Neutrophil (primary cell): ENCODE measurements around the gene L1CAM.

Source experiments
- H3K27ac ChIP-seq: fragments of 200-600 bp; sonication (generic); 2 replicates; pipeline ENCODE4 v1.5.1; 2016; ENCODE audit warnings: mild to moderate bottlenecking, moderate library complexity
- H3K27me3 ChIP-seq: fragments of 200-600 bp; sonication (generic); 2 replicates; pipeline ENCODE4 v1.6.0; 2016; ENCODE audit warnings: mild to moderate bottlenecking
- H3K36me3 ChIP-seq: fragments of 200-600 bp; sonication (generic); 2 replicates; pipeline ENCODE4 v1.5.1; 2017
- H3K4me1 ChIP-seq, 2 experiments: fragments of 200-600 bp in 1 of 2; sonication (generic) in 1 of 2; 1 replicate in 1 of 2; 2 replicates in 1 of 2; pipeline versions ENCODE4 v1.5.1 to v1.6.1; 2013 to 2016; ENCODE audit warnings: low read depth in 1 of 2, low read length in 1 of 2, mild to moderate bottlenecking in 1 of 2, moderate library complexity in 1 of 2; ENCODE audit not compliant: control insufficient read depth in 1 of 2, insufficient read depth in 1 of 2
- H3K4me3 ChIP-seq, 2 experiments: fragments of 200-600 bp in 1 of 2; sonication (generic) in 1 of 2; 1 replicate in 1 of 2; 2 replicates in 1 of 2; pipeline ENCODE4 v1.5.1; 2013 to 2016; ENCODE audit warnings: low read depth in 1 of 2, low read length in 1 of 2, mild to moderate bottlenecking in 1 of 2, moderate library complexity in 1 of 2
- H3K9me3 ChIP-seq: fragments of 200-600 bp; sonication (generic); 2 replicates; pipeline ENCODE4 v1.5.1; 2016
- TF ChIP-seq, protein P1 (sequence below): fragments of 200-600 bp; sonication (generic); IDR thresholded peaks from 2 replicates; pipeline ENCODE4 v1.5.1; 2016; ENCODE audit warnings: antibody characterized with exemption

The L1CAM gene

DNA sequence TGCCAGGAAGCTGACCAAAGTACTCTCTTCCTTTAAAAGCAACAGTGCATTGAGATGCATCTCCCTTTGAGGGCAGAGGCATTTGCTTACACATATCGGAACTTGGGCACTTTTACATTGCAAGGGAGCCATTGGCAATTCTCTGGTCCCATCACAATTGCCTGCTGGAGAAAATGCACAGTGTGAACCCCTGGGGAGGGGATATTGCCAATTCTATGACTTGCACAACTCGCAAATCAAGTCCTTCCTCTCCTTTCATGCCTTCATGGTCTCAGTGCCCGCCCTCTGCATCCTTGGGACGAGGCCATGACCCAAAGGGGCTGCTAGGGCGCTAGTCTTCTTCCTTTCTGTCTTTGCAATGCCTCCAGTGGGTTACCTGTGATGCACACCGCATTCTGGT lies 40.8 kb downstream of the L1CAM start:
- TF ChIP-seq, protein P1, sequence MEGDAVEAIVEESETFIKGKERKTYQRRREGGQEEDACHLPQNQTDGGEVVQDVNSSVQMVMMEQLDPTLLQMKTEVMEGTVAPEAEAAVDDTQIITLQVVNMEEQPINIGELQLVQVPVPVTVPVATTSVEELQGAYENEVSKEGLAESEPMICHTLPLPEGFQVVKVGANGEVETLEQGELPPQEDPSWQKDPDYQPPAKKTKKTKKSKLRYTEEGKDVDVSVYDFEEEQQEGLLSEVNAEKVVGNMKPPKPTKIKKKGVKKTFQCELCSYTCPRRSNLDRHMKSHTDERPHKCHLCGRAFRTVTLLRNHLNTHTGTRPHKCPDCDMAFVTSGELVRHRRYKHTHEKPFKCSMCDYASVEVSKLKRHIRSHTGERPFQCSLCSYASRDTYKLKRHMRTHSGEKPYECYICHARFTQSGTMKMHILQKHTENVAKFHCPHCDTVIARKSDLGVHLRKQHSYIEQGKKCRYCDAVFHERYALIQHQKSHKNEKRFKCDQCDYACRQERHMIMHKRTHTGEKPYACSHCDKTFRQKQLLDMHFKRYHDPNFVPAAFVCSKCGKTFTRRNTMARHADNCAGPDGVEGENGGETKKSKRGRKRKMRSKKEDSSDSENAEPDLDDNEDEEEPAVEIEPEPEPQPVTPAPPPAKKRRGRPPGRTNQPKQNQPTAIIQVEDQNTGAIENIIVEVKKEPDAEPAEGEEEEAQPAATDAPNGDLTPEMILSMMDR: no peak
- Histone ChIP-seq H3K4me1 (no peaks in the 10 kb centered on the region), H3K27ac (no peak overlapping the region), H3K9me3 (no peaks in the 10 kb centered on the region), H3K36me3 (no peaks in the 10 kb centered on the region), H3K4me3 (no peak overlapping the region), H3K27me3 (peaks cover 53% of the 10 kb centered on the region)

- TF ChIP-seq, protein P1: no peak
- Histone ChIP-seq H3K9me3 (no peaks in the 10 kb centered on the region), H3K36me3 (no peaks in the 10 kb centered on the region), H3K4me1 (no peaks in the 10 kb centered on the region), H3K27me3 (peaks cover 51% of the 10 kb centered on the region), H3K4me3 (no peak overlapping the region), H3K27ac (no peak overlapping the region)
Observed at GRCh38 chrX:153844509-153845082, 41.4 kb downstream of the L1CAM start.

- Histone ChIP-seq H3K9me3 (no peaks in the 10 kb centered on the region), H3K36me3 (no peaks in the 10 kb centered on the region), H3K27ac (no peak overlapping the region), H3K27me3 (peaks cover 53% of the 10 kb centered on the region), H3K4me3 (no peak overlapping the region), H3K4me1 (no peaks in the 10 kb centered on the region)
- TF ChIP-seq, protein P1: no peak
Observed at GRCh38 chrX:153836921-153837320, 49.1 kb downstream of the L1CAM start.

DNA sequence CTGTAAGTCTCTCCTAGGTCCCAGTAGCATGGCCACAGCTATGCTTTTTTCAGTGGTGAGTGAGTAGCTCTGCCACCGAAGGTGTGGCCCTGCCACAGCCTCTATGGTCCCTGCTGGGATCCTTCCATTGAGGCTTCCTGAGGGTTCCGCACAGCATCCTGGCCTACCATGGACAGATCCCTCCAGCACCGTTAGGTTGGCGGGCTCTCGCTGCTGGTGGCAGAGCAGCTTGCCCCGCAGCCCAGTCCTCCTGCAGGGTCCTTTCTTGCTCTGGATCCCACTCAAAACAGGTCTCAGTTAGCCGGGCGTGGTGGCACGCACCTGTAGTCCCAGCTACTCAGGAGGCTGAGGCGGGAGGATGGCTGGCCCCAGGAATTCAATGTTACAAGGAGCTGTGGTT lies 53.2 kb downstream of the L1CAM start:
- Histone ChIP-seq H3K4me3 (no peak overlapping the region), H3K36me3 (no peaks in the 10 kb centered on the region), H3K9me3 (no peaks in the 10 kb centered on the region), H3K27ac (no peak overlapping the region), H3K4me1 (no peaks in the 10 kb centered on the region), H3K27me3 (peaks cover 75% of the 10 kb centered on the region)
- TF ChIP-seq, protein P1: no peak

DNA sequence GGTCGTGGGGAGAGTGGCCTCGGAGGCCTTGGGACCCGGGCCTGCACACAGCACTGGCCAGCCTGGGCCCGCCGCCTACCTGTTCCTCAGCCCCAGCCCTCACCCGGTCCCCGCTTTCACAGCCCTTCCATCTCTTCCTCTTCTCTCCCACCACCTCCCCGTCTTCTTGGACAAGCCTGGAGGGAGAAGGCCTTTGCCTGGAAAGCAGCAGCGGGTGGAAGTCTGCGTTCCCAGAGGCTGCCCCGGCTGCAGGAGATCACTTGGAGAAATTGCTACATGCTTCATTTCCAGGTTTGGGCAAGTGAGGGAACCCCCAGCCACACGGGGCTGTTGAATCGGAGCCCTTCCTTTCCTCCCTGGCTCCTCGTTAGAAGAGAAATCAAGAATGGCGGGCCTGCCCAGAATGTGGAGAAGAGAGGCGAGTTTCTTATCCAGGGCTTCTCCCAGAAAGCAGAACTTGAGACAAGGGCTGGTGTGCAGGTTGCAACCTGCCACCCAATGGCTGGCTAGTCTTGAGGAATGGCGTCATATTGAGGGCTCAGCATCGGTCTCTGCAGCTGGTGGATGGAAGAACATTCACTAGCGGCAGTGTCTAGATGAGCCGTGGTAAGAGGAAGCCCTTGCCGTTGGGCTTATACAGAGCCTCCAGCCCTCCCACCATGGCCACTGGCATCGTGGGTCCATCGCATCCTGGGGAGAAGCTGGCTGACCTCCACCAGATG lies 54.4 kb downstream of the L1CAM start:
- TF ChIP-seq, protein P1: no peak
- no peaks in the 10 kb centered on the region for H3K36me3 ChIP-seq

More for the DNA sequence above, 54.4 kb downstream of the L1CAM start:
- H3K4me3 ChIP-seq: no peak overlapping the region
- no peaks in the 10 kb centered on the region for H3K4me1 ChIP-seq
- no peaks in the 10 kb centered on the region for H3K9me3 ChIP-seq
- H3K27me3 ChIP-seq: peaks cover 84% of the 10 kb centered on the region
- no peak overlapping the region for H3K27ac ChIP-seq
